HG03432 (cell line): ENCODE measurements around the gene ADAMTS6.
"Not testable (repeated sequence)": the region's sequence is repeated elsewhere in the genome, so short reads cannot be mapped to it uniquely, and the experiment has no call there.

Source experiments
- ATAC-seq: cut with Tn5 transposase; IDR thresholded peaks from one replicate; pipeline ENCODE4 v1.9.1; 2021; ENCODE audit warnings: mild to moderate bottlenecking, moderate library complexity; ENCODE audit not compliant: unreplicated experiment

Gene ADAMTS6

DNA sequence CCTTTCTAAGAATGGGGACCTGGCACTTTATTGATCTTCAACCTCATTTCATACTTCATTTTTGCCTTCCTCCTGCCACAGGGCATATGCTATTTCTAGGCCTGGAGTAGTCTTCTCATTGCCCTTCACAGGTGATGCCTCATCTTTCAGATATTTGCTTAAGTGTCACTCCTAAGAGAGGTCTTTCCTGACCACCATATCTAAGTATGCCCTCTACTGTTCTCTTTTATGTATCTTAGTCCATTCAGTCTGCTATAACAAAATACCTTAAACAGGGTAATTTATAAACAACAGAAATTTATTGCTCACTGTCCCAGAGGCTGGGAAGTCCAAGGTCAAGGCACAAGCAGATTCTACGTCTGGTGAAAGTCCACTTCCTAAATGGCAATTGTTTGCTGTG is 99.1 kb downstream of the ADAMTS6 start:
- ATAC-seq, result no peak

DNA sequence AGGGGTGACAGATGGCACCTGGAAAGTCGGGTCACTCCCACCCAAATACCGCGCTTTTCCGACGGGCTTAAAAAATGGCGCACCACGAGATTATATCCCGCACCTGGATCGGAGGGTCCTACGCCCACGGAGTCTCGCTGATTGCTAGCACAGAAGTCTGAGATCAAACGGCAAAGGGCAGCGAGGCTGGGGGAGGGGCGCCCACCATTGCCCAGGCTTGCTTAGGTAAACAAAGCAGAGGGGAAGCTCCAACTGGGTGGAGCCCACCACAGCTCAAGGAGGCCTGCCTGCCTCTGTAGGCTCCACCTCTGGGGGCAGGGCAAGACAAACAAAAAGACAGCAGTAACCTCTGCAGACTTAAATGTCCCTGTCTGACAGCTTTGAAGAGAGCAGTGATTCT is 111.2 kb downstream of the ADAMTS6 start:
- ATAC-seq, result not testable (repeated sequence)

DNA sequence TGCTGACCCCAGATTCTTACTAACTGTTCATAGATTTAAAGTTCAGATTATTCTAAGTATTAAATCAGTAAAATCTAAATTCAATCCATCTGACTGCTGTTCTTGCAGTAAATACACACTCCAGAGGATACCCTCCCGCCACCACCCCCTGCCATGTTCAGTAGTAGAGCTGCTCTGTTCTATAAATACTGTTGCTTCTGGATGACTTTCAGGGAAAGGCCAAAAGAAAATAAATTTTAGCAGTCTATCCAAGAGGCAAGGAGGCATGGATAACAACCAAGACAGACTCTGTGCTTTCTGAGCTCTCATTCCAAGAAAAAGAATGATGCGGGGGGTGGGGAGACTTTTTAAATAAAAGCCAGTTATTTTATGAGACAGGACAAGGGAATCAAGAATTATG is 115.1 kb downstream of the ADAMTS6 start:
- no peak for ATAC-seq

DNA sequence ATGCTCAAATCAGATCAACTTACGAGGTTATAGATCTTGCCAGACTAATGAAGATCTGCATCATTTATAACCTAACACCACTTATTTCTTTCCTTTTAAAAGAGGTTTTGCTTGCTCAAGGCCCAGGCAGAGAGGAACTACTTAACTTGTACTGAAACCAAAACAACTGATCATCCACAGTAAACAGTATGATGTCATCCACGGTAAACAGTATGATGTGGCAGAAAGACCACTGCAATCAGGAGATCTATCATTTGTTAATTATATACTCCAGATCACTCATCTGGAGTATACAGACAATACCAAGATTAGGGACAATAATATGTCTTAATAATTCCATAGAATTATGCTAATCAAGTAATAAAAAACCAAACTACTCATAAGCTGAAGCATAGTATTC is 116.8 kb downstream of the ADAMTS6 start:
- ATAC-seq, result no peak

DNA sequence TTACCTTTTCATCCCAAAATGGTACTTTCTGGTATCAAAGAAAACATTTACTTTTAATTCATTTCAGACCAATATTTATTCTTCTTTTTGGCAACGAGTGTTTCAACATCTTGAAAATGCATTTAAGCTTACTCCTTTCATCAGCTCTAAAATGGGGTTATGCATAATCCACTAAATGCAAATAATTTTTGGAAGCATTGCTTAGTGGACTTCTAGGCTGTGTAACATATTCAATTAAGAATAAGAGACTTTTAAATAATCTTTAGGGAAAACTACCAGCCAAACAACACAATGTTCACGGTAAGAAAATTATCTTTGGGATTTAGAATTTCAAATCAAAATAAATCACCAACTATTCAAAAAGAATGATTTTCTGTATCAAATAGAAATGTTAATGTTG is 118.2 kb downstream of the ADAMTS6 start:
- ATAC-seq, result no peak

DNA sequence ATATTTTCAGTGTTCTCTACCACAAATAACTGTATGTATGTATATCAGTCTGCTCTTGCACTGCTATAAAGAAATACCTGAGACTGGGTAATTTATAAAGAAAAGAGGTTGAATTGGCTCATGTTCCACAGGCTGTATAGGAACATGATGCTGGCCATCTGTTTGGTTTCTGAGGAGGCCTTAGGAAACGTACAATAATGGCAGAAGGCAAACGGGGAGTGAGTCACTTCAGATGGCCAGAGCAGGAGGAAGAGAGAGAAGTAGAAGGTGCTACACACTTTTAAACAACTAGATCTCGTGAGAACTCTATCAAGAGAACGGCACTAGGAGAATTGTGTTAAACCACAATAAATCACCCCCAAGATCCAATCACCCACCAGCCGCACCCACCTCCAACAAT is 121.7 kb downstream of the ADAMTS6 start:
- no peak for ATAC-seq

DNA sequence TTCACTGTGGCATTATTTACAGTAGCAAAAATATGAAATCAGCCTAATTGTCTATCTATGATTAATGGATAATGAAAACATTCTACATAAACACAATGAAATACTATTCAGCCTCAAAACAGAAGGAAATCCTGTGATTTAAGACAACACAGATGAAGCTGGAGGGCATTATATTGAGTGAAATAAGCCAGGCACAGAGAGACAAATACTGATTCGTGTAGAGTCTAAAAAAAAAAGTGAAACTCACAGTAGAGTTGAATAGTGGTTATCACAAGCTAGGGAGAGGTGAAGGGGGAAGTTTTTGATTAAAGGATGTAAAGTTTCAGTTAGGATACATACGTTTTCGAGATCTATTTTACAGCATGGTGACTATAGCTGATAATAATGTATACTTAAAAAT is 122.2 kb downstream of the ADAMTS6 start:
- no peak for ATAC-seq

DNA sequence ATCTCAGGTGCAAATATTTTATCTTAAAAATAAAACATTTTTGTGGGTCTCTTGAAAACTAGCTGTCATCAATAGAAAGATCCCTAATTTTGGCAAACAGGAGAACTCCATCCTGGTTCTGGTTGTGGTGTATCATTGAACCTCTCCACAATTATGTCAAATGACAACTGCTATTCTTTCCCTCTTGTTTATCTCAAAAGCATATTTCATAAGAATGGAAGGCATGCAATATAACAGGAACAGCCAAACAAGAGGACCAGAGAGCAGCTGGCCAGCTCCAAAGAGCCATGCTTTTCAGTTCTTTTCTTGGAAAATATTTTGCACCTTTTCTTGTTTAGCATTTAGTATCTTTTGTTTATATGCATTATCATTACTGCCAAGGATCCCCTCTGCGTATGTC is 125.4 kb downstream of the ADAMTS6 start:
- no peak for ATAC-seq

DNA sequence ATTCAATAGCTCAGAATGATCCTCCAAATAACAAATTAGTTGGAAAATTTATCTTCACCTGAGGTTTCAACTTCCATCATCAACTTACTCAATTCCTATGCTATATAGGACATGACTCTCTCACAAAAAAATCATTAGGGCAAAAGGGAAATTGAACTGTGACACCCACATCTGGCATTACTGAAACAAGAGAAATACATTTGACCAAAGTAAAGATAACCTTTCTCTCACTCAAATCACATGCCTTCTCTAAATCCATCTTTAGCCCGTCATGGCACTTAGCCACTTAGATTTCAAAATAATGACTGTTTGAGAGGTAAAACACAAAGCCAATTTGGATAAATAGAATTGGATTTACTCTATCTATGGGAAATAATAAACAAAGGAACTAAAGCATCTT is 126.4 kb downstream of the ADAMTS6 start:
- ATAC-seq, result no peak

DNA sequence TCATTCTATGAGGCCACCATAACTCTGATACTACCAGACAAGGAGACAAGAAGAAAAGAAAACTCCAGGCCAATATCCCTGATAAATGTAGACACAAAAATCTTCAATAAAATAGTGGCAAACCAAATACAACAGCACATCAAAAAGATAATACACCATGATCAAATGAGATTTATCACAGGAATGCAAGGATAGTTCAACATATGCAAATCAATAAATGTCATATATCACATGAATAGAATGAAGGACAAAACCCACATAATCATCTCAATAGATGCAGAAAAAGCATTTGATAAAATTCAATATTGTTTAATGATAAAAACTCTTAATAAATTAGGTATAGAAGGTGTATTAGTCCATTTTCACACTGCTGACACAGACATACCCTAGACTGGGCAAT is 139.9 kb downstream of the ADAMTS6 start:
- ATAC-seq, result no peak

DNA sequence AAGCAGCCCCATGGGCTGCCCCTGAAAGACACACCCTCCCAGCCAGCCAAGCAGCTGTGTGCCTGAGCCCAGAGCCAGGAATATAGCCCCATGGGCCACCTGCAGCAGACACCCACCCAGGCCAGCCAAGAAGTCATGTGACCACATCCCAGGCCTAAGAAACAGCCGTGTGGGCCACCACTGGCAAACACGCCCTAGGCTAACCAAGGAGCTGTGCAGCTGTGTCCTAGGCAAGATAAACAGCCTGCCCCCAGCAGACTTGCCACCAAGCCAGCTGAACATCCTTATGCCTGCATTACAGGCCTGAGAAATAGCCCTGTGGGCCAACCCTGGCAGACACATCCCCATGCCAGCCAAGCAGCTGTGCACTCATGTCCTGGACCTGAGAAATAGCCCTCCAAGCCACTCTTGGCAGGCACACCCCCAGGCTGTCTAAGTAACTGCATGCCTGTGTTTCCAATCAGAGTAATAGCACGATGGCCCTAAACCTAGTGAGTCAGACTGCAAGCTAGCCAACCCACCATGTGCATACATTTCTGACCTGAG is 143.0 kb downstream of the ADAMTS6 start:
- ATAC-seq, result no peak

DNA sequence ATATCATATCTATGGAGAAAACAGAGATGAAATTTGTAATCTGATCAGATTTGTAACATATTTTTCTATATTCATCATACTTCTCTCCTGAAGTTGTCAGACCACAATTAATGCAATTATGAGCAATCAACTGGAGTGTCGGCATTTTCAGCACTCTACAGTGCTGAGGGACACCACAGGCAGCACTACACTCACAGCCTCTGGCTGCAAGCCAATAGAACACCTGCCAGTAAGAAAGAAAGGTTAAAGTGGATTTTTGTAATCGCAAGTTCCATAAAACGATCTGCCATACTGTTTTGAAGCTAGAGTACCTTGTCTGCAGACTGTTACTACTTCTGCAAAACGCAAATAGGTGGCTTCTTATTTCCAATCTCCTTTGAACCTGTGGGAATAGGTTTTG is 147.6 kb downstream of the ADAMTS6 start:
- no peak for ATAC-seq

DNA sequence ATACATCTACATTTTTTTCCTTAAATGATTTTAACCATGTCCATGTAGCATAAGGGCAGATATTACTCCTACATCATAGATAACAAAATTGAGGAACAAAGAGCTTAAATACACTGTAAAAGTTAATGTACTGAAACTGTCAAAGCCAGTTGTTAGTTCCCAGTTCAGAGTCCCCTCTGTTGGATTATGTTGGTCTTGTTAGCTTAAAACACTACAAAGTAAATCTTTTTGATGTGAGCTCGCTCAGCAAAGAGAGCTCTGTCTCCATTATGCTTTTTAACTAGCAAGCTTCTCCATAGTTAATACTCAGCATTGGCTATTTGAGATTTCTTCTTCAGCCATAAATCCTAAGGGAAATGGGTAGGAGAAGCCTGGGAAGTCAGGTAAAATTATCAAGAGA is 149.1 kb downstream of the ADAMTS6 start:
- ATAC-seq, result no peak

DNA sequence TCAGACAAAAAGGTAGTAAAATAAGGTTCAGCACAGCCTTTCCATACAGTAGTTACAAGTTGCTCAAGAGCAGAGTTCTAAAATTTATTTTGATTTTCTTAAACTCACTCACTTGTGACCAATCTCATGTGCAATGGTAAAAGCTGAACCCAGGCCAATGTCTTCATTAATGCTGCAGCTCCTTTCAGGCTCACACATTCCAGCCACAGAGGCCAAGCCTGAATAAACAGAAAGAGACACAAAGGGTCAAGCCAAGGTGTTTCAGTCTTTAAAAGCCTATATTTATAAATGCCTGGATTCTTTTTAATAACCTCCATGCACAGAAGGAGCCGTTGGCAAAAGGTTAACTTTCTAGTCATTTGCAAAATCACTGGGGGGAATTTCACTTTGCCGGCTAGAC is 152.5 kb downstream of the ADAMTS6 start:
- no peak for ATAC-seq

DNA sequence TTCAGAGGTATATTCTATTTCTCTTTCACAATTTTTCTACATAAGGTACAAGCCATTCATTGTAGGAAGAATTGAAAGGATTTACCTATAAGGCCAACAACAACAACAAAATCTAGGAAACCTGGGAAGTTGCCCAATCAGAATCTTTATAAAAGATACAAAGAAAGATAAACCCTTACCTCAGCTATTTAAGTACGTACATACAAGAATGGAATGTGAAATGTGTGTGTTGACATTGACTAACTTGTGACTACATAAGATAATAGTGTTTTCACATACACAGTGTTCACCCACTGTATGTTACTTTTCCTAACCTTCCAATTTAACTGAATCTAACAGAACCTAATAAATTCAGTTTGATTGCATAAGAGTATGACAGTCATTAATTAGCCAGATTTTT is 154.1 kb downstream of the ADAMTS6 start:
- no peak for ATAC-seq

DNA sequence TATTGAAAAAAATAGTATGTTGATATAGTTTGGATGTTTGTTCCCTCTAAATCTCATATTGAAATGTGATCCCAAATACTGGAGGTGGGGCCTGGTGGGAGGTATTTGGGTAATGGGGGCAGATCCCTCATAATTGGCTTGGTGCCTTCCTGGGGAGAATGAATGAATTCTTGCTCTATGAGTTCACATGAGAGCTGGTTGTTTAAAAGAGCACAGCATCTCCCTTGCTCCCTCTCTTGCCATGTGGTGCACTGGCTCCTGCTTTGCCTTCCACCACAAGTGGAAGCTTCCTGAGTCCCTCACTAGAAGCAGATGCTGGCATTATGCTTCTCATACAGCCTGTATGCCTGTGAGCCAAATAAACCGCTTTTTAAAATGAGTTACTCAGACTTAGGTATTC is 154.8 kb downstream of the ADAMTS6 start:
- no peak for ATAC-seq

DNA sequence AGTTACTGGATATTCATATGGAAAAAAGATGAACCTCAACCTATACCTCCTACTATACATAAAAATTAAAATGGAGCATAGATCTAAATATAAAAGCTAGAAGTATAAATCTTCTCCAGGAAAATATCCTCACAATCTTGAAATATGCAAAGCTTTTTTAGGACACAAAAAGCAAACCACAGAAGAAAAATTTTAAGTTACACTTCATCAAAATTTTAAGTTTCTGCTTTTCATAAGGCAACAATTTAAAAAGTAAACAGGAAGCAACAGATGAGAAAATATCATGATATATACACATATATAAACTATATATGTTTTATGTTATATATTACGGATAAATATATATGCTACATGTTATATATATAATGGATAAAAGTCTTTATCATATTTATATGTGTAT is 157.5 kb downstream of the ADAMTS6 start:
- no peak for ATAC-seq

DNA sequence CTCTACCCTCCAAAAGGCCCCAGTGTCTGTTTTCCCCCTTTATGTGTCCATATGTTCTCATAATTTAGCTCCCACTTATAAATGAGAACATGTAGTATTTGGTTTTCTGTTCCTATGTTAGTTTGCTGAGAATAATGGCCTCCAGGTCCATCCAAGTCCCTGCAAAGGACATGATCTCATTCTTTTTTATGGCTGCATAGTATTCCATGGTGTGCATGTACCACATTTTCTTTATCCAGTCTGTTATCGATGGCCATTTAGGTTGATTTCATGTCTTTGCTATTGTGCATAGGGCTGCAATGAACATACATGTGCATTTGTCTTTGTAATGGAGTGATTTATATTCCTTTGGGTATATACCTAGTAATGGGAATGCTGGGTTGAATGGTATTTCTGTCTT is 161.0 kb downstream of the ADAMTS6 start:
- ATAC-seq, result not testable (repeated sequence)

DNA sequence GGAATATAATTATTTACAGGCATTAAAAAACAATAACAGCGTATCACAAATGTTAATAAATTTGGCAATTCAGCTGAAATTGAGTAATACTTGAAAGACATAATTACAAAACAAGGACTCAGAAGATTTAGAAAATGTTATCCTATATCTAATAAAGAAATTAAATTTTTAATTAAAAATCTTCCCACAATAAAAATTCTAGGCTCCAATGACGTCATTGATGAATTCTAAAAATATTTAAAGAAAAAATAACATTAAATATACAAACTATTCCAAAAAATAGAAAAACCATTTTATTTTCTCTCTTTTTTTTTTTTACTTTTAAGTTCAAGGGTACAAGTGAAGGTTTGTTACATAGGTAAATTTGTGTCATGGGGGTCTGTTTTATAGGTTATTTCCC is 161.5 kb downstream of the ADAMTS6 start:
- no peak for ATAC-seq

DNA sequence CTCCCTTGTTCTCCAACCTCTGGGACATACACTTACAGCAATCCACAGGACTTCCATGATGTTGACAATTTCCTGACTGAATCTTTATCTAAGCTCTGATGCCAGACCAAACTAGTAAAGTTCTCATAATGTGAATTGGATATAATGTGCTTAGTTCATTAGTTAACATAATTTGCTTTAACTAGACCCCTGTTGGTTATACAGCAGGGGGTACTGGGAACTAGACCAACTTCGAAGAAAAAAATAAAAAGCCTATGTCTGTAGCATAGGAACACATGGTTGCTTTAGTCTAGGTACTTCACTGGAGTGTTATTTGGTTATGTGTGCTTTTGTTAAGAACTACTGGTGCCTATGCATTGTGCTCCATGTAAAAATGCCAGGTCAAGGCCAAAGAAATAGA is 173.8 kb downstream of the ADAMTS6 start:
- no peak for ATAC-seq

DNA sequence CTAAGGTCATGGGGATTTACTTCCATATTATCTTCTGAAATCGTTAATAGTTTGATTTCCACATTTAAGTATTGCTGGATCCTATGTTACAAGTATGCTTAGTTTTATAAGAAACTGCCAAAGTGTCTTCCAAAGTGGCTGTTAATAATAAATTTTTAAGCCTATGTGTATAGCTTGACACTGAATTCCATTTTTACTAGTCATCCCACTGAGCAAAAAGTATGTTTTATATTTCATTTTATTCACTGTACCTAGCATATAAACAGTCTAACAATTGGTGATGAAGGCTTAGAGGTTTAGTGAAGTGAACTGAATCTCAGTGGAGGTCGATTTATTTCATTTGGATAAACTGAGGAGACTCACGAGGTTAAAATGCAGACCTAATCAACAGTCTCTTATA is 174.6 kb downstream of the ADAMTS6 start:
- no peak for ATAC-seq

DNA sequence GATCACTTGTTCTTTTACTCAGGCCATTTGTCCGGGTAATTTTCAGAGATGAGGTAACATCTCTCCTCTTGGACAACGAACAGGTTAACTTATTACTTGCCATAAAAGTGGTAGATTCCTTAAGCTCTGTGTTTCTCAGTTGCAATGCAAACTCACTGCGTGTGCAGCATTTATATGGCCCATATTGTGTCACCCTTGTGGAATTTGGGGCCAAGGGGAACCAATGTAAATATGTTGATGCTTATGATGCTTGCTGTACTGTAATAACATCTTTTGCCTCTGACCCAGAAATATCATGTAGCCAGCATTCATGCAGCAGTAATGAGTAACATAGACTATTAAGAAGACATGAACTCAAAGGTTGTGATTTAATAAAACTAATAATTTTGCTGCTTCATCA is 175.8 kb downstream of the ADAMTS6 start:
- no peak for ATAC-seq

DNA sequence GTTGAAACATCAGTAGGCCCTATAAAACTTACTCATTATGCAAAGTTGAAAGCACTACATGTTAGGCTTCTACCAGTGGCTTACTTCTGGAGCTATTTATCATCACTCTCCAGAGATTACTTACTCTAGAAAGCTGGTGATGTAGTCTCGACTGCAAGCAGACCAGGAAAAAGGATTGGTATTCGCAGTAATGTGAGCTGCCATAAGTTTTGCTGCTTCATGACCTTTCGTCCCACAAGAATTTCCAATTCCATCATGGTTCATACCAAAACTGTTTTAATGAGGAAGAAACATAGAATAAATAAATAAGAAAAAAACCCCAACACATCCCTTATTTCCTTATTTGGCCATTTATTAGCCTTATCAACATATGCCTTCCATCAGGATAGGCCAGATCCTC is 181.9 kb downstream of the ADAMTS6 start:
- no peak for ATAC-seq

DNA sequence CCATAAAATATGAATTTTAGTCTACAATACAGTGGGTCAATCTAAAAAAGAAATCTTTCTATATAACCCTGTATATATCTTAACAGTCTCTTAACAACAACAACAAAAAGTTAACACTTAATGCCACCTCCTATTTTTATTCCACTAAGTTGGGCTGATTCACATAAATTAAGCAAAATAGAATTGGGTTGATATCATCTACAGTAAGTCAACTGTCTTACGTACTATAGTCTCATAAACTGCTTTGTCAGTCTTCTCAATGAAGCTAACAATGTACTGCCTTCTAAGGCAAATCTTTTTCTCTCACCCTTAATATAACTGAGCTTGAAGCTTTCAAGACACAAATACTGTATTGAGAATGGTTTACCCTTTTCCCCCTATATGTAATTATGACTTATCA is 185.7 kb downstream of the ADAMTS6 start:
- no peak for ATAC-seq
